ENCODE data around the gene KRT75. TPM values are rescaled to one million over a fixed set of nuclear protein-coding genes. Genes with fewer than 3 reads are reported as not detected.

The KRT75 gene
- polyA plus RNA-seq, 1 experiment: not detected

DNA sequence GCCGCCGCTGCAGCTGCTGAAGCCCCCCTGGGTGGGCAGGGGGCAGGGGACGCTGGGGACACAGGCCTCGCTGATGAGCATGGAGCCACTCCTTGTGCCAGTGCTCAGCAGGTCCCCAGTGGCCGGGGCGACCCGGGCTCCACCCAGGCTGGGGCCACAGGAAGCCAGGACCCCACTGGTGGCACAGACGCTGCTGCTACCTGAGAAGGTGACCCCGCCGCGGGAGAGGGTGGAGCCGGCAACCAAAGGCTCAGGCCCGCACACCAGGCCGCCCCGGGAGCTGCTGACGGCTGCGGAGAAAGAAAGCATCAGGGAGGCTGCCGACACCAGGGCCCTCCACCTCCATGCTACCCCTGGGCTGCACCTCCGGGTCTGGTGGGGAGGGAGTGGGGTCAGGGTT is 56.1 kb downstream of the KRT75 start:
- ChIA-PET CTCF (interaction anchor here (0.5 to 4.7 kb wide), 5 partner anchors 129 to 507 kb away, joined by 3 to 18 read pairs (median 4); no protein-coding TSS in a partner anchor), POLR2A (no interaction called here)
- TF ChIP-seq, protein P1, sequence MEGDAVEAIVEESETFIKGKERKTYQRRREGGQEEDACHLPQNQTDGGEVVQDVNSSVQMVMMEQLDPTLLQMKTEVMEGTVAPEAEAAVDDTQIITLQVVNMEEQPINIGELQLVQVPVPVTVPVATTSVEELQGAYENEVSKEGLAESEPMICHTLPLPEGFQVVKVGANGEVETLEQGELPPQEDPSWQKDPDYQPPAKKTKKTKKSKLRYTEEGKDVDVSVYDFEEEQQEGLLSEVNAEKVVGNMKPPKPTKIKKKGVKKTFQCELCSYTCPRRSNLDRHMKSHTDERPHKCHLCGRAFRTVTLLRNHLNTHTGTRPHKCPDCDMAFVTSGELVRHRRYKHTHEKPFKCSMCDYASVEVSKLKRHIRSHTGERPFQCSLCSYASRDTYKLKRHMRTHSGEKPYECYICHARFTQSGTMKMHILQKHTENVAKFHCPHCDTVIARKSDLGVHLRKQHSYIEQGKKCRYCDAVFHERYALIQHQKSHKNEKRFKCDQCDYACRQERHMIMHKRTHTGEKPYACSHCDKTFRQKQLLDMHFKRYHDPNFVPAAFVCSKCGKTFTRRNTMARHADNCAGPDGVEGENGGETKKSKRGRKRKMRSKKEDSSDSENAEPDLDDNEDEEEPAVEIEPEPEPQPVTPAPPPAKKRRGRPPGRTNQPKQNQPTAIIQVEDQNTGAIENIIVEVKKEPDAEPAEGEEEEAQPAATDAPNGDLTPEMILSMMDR (IDR thresholded peaks at IDR 0.05; ENCODE audit: insufficient read depth, low read depth, low read length): no peak

DNA sequence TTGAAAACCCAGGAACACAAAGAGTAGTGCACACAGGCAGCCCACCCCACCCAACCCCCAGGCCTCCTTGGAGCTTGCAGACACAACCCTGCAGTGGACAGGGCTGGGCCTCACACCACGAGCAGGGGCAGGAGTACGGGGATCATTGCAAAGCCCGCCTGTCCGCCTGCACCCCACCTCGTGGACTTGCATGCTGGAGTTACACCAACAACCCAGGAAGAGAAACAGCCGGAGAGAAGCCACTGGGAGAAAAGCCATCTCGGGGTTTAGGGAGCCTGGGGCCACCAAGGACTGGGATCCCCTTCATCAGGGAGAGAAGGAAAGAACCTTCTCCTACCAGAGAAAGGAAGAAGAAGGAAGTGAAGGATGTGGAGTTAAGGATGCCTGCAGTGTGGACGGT is 56.9 kb downstream of the KRT75 start:
- ChIA-PET CTCF (interaction anchor here (0.6 to 3.6 kb wide), 4 partner anchors 19 to 508 kb away, joined by 3 to 13 read pairs (median 4); no protein-coding TSS in a partner anchor), POLR2A (no interaction called here)
- TF ChIP-seq, protein P1 (IDR thresholded peaks at IDR 0.05; ENCODE audit: insufficient read depth, low read depth, low read length): no peak

More for the DNA sequence above, 56.1 kb downstream of the KRT75 start:
- Histone ChIP-seq H3K4me3 (ENCODE audit: low read depth, low read length) (no peak overlapping the region), H3K36me3 (ENCODE audit: control insufficient read depth, insufficient read depth, low read length) (no peaks in the 10 kb centered on the region), H3K27me3 (ENCODE audit: control insufficient read depth, insufficient read depth, low read length) (peaks cover 4% of the 10 kb centered on the region; the same call in 1 of the 2 replicates)
- DNase-seq (ENCODE audit: low read depth): no peak

More for the DNA sequence above, 56.9 kb downstream of the KRT75 start:
- Histone ChIP-seq H3K4me3 (ENCODE audit: low read depth, low read length) (no peak overlapping the region), H3K27me3 (ENCODE audit: control insufficient read depth, insufficient read depth, low read length) (0 out of 2 replicates have a peak, but pooled peaks cover 1% of the 10 kb centered on the region), H3K36me3 (ENCODE audit: control insufficient read depth, insufficient read depth, low read length) (no peaks in the 10 kb centered on the region)
- DNase-seq (ENCODE audit: low read depth): no peak

Other genes starting within 250 kb of the KRT75 start
- 4.2 and 5.9 TPM in 2 replicates for gene KRT80, start 242.4 kb downstream of the KRT75 start, polyA plus RNA-seq (2011; rRNA removed)
- 238 and 659 TPM in 2 replicates for gene KRT7, start 201.1 kb downstream of the KRT75 start, polyA plus RNA-seq (2011; rRNA removed)
- 1.5 and 2.5 TPM in 2 replicates for gene KRT86, start 159.7 kb downstream of the KRT75 start, polyA plus RNA-seq (2011; rRNA removed)
- 15.7 and 24.7 TPM in 2 replicates for gene KRT81, start 142.8 kb downstream of the KRT75 start, polyA plus RNA-seq (2011; rRNA removed)
- 0.07 and 0.10 TPM in 2 replicates for gene KRT83, start 113.0 kb downstream of the KRT75 start, polyA plus RNA-seq (2011; rRNA removed)
- not detected in 2 replicates for gene KRT85, start 66.9 kb downstream of the KRT75 start, polyA plus RNA-seq (2011; rRNA removed)
- gene KRT84, start 48.7 kb downstream of the KRT75 start, polyA plus RNA-seq (2011; rRNA removed): not detected in 2 replicates
- gene KRT82, start 28.0 kb downstream of the KRT75 start, polyA plus RNA-seq (2011; rRNA removed): not detected in 2 replicates
- gene KRT6B, start 17.8 kb upstream of the KRT75 start, polyA plus RNA-seq (2011; rRNA removed): not detected in 2 replicates
- gene KRT6C, start 39.4 kb upstream of the KRT75 start, polyA plus RNA-seq (2011; rRNA removed): not detected in 2 replicates
- gene KRT6A, start 58.9 kb upstream of the KRT75 start, polyA plus RNA-seq (2011; rRNA removed): not detected in 2 replicates
- not detected in 2 replicates for gene KRT5, start 86.0 kb upstream of the KRT75 start, polyA plus RNA-seq (2011; rRNA removed)
- gene KRT71, start 118.8 kb upstream of the KRT75 start, polyA plus RNA-seq (2011; rRNA removed): not detected in 2 replicates
- not detected in 2 replicates for gene KRT74, start 139.5 kb upstream of the KRT75 start, polyA plus RNA-seq (2011; rRNA removed)
- not detected in 2 replicates for gene KRT72, start 167.1 kb upstream of the KRT75 start, polyA plus RNA-seq (2011; rRNA removed)
- not detected in 2 replicates for gene KRT73, start 184.2 kb upstream of the KRT75 start, polyA plus RNA-seq (2011; rRNA removed)
- gene KRT2, start 217.8 kb upstream of the KRT75 start, polyA plus RNA-seq (2011; rRNA removed): not detected in 2 replicates
- gene KRT1, start 246.0 kb upstream of the KRT75 start, polyA plus RNA-seq (2011; rRNA removed): not detected in 2 replicates